HG03108 (cell line): ENCODE results near the gene TMEM252.

Source experiments
- ATAC-seq: cut with Tn5 transposase; IDR thresholded peaks from one replicate; pipeline ENCODE4 v1.9.1; 2021; ENCODE audit warnings: moderate library complexity; ENCODE audit not compliant: unreplicated experiment

The TMEM252 gene

GRCh38 chr9:68500457-68501381 is 40.0 kb downstream of the TMEM252 start:
- no peak for ATAC-seq

GRCh38 chr9:68498816-68499215 is 41.9 kb downstream of the TMEM252 start:
- no peak for ATAC-seq

GRCh38 chr9:68497629-68498028 is 43.1 kb downstream of the TMEM252 start:
- no peak for ATAC-seq

GRCh38 chr9:68496356-68496755 is 44.3 kb downstream of the TMEM252 start:
- ATAC-seq, result no peak

GRCh38 chr9:68495247-68495646 is 45.4 kb downstream of the TMEM252 start:
- ATAC-seq, result no peak

- ATAC-seq, result no peak
Measured at GRCh38 chr9:68493958-68494577, 46.6 kb downstream of the TMEM252 start.

GRCh38 chr9:68493541-68493940 is 47.1 kb downstream of the TMEM252 start:
- no peak for ATAC-seq

GRCh38 chr9:68492806-68493205 is 47.9 kb downstream of the TMEM252 start:
- no peak for ATAC-seq

GRCh38 chr9:68489646-68490045 is 51.0 kb downstream of the TMEM252 start:
- ATAC-seq, result no peak

- ATAC-seq, result no peak
Measured at GRCh38 chr9:68488126-68488525, 52.6 kb downstream of the TMEM252 start.
